HEK293 (cell line): ENCODE data around the gene C1orf35.

ENCODE experiments used
- BCL11A ChIP-seq: fragments of 450-650 bp; formaldehyde crosslinking; IDR thresholded peaks from 2 replicates; pipeline ENCODE4 v1.5.1; 2016; ENCODE audit warnings: low read depth, missing biosample characterization, missing genetic modification characterization
- BCL11B ChIP-seq: fragments of 450-650 bp; formaldehyde crosslinking; IDR thresholded peaks from 2 replicates; pipeline ENCODE4 v1.5.1; 2016; ENCODE audit warnings: low read depth, missing biosample characterization, missing genetic modification characterization
- GLIS1 ChIP-seq: fragments of 450-650 bp; formaldehyde crosslinking; IDR thresholded peaks from 2 replicates; pipeline ENCODE4 v1.5.1; 2016; ENCODE audit warnings: missing biosample characterization, missing genetic modification characterization
- HOXC10 ChIP-seq: sonication (generic); formaldehyde crosslinking; IDR thresholded peaks from 2 replicates; pipeline ENCODE4 v1.8.1; 2023; ENCODE audit warnings: mild to moderate bottlenecking, missing genetic modification reagents
- HOXD13 ChIP-seq: sonication (generic); formaldehyde crosslinking; IDR thresholded peaks from 2 replicates; pipeline ENCODE4 v1.8.0; 2022; ENCODE audit warnings: missing genetic modification reagents, borderline replicate concordance
- IKZF3 ChIP-seq: fragments of 450-650 bp; IDR thresholded peaks from 2 replicates; pipeline ENCODE4 v1.5.0; 2018; ENCODE audit warnings: missing biosample characterization, mild to moderate bottlenecking, missing genetic modification characterization, moderate library complexity
- KLF1 ChIP-seq: fragments of 450-650 bp; formaldehyde crosslinking; IDR thresholded peaks from 2 replicates; pipeline ENCODE4 v1.5.1; 2016; ENCODE audit warnings: missing biosample characterization, missing genetic modification characterization
- KLF10 ChIP-seq: fragments of 450-650 bp; IDR thresholded peaks from 2 replicates; pipeline ENCODE4 v1.5.1; 2018; ENCODE audit warnings: missing biosample characterization, mild to moderate bottlenecking, missing genetic modification characterization
- OVOL3 ChIP-seq: fragments of 450-650 bp; formaldehyde crosslinking; IDR thresholded peaks from 2 replicates; pipeline ENCODE4 v1.5.1; 2016; ENCODE audit warnings: missing biosample characterization, missing genetic modification characterization
- PRDM1 ChIP-seq: fragments of 450-650 bp; formaldehyde crosslinking; IDR thresholded peaks from 2 replicates; pipeline ENCODE4; 2016; ENCODE audit warnings: missing biosample characterization, missing genetic modification characterization
- SP7 ChIP-seq: fragments of 450-650 bp; formaldehyde crosslinking; IDR thresholded peaks from 2 replicates; pipeline ENCODE4 v1.5.1; 2016; ENCODE audit warnings: missing biosample characterization, missing genetic modification characterization
- YY2 ChIP-seq: fragments of 450-650 bp; formaldehyde crosslinking; IDR thresholded peaks from 2 replicates; pipeline ENCODE4 v1.5.1; 2016; ENCODE audit warnings: missing biosample characterization, missing genetic modification characterization
- ZBTB26 ChIP-seq: fragments of 450-650 bp; formaldehyde crosslinking; optimal IDR thresholded peaks from 2 replicates; pipeline ENCODE3; 2016; ENCODE audit warnings: missing biosample characterization, mild to moderate bottlenecking, missing genetic modification characterization
- ZNF23 ChIP-seq: fragments of 450-650 bp; formaldehyde crosslinking; IDR thresholded peaks from 2 replicates; pipeline ENCODE4 v1.5.1; 2016; ENCODE audit warnings: missing biosample characterization, missing genetic modification characterization, borderline replicate concordance
- ZNF324 ChIP-seq: fragments of 450-650 bp; formaldehyde crosslinking; IDR thresholded peaks from 2 replicates; pipeline ENCODE4 v1.5.1; 2016; ENCODE audit warnings: missing biosample characterization, missing genetic modification characterization
- ZNF391 ChIP-seq: fragments of 450-650 bp; formaldehyde crosslinking; IDR thresholded peaks from 2 replicates; pipeline ENCODE4 v1.5.1; 2016; ENCODE audit warnings: low read depth, missing biosample characterization, missing genetic modification characterization, borderline replicate concordance
- ZNF394 ChIP-seq: fragments of 450-650 bp; formaldehyde crosslinking; IDR thresholded peaks from 2 replicates; pipeline ENCODE4 v1.5.1; 2016; ENCODE audit warnings: missing biosample characterization, missing genetic modification characterization, mild to moderate bottlenecking, moderate library complexity, borderline replicate concordance
- ZNF423 ChIP-seq: fragments of 450-650 bp; formaldehyde crosslinking; IDR thresholded peaks from 2 replicates; pipeline ENCODE4 v1.5.1; 2016; ENCODE audit warnings: missing biosample characterization, missing genetic modification characterization
- ZNF426 ChIP-seq: fragments of 450-650 bp; formaldehyde crosslinking; IDR thresholded peaks from 2 replicates; pipeline ENCODE4 v1.5.1; 2017; ENCODE audit warnings: missing biosample characterization, missing genetic modification characterization, mild to moderate bottlenecking, inconsistent platforms, moderate library complexity
- ZNF529 ChIP-seq: fragments of 450-650 bp; formaldehyde crosslinking; IDR thresholded peaks from 2 replicates; pipeline ENCODE4 v1.5.1; 2017; ENCODE audit warnings: missing genetic modification characterization, missing biosample characterization; ENCODE audit not compliant: insufficient replicate concordance
- ZNF561 ChIP-seq: fragments of 450-650 bp; IDR thresholded peaks from 2 replicates; pipeline ENCODE4 v1.5.1; 2018; ENCODE audit warnings: missing biosample characterization, missing genetic modification characterization, borderline replicate concordance
- ZNF600 ChIP-seq: fragments of 450-650 bp; formaldehyde crosslinking; IDR thresholded peaks from 2 replicates; pipeline ENCODE4 v1.5.1; 2016; ENCODE audit warnings: missing biosample characterization, missing genetic modification characterization
- ZNF610 ChIP-seq: fragments of 450-650 bp; formaldehyde crosslinking; IDR thresholded peaks from 2 replicates; pipeline ENCODE4 v1.5.1; 2016; ENCODE audit warnings: missing biosample characterization, missing genetic modification characterization, borderline replicate concordance
- ZNF623 ChIP-seq: fragments of 450-650 bp; formaldehyde crosslinking; IDR thresholded peaks from 2 replicates; pipeline ENCODE4 v1.5.1; 2016; ENCODE audit warnings: missing biosample characterization, missing genetic modification characterization
- ZNF629 ChIP-seq: fragments of 450-650 bp; formaldehyde crosslinking; IDR thresholded peaks from 2 replicates; pipeline ENCODE4 v1.5.1; 2017; ENCODE audit warnings: missing biosample characterization, missing genetic modification characterization
- ZNF645 ChIP-seq: fragments of 450-650 bp; formaldehyde crosslinking; IDR thresholded peaks from 2 replicates; pipeline ENCODE4; 2016; ENCODE audit warnings: missing biosample characterization, missing genetic modification characterization
- ZNF670 ChIP-seq: fragments of 450-650 bp; formaldehyde crosslinking; IDR thresholded peaks from 2 replicates; pipeline ENCODE4 v1.5.1; 2016; ENCODE audit warnings: missing biosample characterization, missing genetic modification characterization, low read depth
- ZNF677 ChIP-seq: fragments of 450-650 bp; IDR thresholded peaks from 2 replicates; pipeline ENCODE4 v1.5.0; 2018; ENCODE audit warnings: missing biosample characterization, mild to moderate bottlenecking, missing genetic modification characterization, moderate library complexity
- ZNF704 ChIP-seq: fragments of 450-650 bp; formaldehyde crosslinking; IDR thresholded peaks from 2 replicates; pipeline ENCODE4 v1.5.1; 2016; ENCODE audit warnings: missing biosample characterization, missing genetic modification characterization
- ZNF76 ChIP-seq: fragments of 450-650 bp; formaldehyde crosslinking; IDR thresholded peaks from 2 replicates; pipeline ENCODE4; 2016; ENCODE audit warnings: low read depth, missing biosample characterization, missing genetic modification characterization, borderline replicate concordance
- ZNF843 ChIP-seq: fragments of 450-650 bp; formaldehyde crosslinking; IDR thresholded peaks from 2 replicates; pipeline ENCODE4 v1.5.1; 2016; ENCODE audit warnings: missing biosample characterization, missing genetic modification characterization
- ZSCAN23 ChIP-seq: fragments of 450-650 bp; formaldehyde crosslinking; IDR thresholded peaks from 2 replicates; pipeline ENCODE4 v1.5.1; 2016; ENCODE audit warnings: missing biosample characterization, missing genetic modification characterization
- TF ChIP-seq, protein P1 (sequence below): IDR thresholded peaks from 2 replicates; pipeline ENCODE4 v1.6.1; 2011; ENCODE audit warnings: mild to moderate bottlenecking, low read depth, low read length, borderline replicate concordance
- TF ChIP-seq, protein P2 (sequence below): fragments of 450-650 bp; IDR thresholded peaks from 2 replicates; pipeline ENCODE4 v1.5.1; 2018; ENCODE audit warnings: missing biosample characterization, mild to moderate bottlenecking, missing genetic modification characterization

C1orf35 gene

DNA sequence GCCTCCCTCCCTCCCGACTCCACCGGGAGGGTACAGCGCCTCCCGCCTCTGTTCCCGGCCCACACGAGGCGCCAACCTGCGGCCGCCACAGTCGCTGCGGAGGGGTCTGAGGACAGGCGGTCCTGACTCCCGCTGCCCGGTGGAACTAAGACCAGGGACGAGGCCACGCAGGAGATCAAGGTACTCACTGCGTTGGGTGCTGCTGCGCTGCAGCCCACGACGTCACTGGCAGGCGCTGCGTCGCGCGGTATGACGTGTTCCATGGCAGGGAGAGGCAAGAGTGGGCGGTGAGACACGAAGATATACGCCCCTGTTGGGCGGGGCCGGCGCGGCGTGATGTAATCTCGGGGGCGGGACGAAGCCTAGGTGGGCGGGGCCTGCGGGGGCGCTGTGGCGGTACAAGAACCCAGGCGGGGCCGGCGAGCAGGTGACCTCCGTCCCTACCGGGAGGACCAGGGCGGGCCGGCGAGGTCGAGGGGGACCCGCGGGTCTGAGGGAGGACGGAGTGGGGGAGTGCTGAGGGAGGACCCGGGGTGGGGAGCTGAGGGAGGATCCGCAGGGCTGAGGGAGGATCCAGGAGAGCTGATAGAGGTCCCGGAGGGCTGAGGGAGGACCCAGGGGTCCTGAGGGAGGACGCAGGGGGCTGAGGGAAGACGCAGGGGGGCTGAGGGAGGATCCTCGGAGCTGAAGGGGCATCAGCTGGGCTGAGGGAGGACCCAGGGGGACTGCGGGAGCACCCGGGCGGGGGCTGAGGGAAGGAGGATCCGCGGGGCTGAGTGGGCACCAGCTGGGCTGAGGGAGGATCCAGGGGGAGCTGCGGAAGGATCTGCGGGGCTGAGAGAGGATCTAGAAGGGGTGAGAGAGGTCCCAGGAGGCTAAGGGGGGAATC is 6.2 kb upstream of the C1orf35 start, which contains the start of gene MRPL55 (continued):
- no peak for TF ChIP-seq HOXD13 (CRISPR knock-in tag)
- 0 out of 2 replicates have a peak, but pooled peaks have one; percentile 69 for TF ChIP-seq YY2
- TF ChIP-seq ZSCAN23 (tag by site-specific recombination): peak; percentile 89; the same call in 1 of the 2 replicates
- TF ChIP-seq ZNF529 (tag by site-specific recombination): no peak
- peak; percentile 50 for TF ChIP-seq ZNF843 (tag by site-specific recombination)
- peak; percentile 81 for TF ChIP-seq BCL11A (tag by site-specific recombination)
- TF ChIP-seq ZNF645 (tag by site-specific recombination): no peak
- TF ChIP-seq HOXC10 (CRISPR knock-in tag): peak; percentile 92
- peak; percentile 83 for TF ChIP-seq ZNF600 (tag by site-specific recombination)
- no peak for TF ChIP-seq ZNF704 (tag by site-specific recombination)
- peak; percentile 100 for TF ChIP-seq ZNF629 (tag by site-specific recombination)
- TF ChIP-seq PRDM1 (tag by site-specific recombination): no peak
- TF ChIP-seq OVOL3 (tag by site-specific recombination): peak; percentile 52; the same call in 1 of the 2 replicates
- peak; percentile 89; the same call in 1 of the 2 replicates for TF ChIP-seq ZNF423 (tag by site-specific recombination)
- peak; percentile 86; the same call in 1 of the 2 replicates for TF ChIP-seq ZNF391 (tag by site-specific recombination)
- peak; percentile 56; the same call in 1 of the 2 replicates for TF ChIP-seq ZNF394 (tag by site-specific recombination)
- TF ChIP-seq, protein P1, sequence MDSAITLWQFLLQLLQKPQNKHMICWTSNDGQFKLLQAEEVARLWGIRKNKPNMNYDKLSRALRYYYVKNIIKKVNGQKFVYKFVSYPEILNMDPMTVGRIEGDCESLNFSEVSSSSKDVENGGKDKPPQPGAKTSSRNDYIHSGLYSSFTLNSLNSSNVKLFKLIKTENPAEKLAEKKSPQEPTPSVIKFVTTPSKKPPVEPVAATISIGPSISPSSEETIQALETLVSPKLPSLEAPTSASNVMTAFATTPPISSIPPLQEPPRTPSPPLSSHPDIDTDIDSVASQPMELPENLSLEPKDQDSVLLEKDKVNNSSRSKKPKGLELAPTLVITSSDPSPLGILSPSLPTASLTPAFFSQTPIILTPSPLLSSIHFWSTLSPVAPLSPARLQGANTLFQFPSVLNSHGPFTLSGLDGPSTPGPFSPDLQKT: no peak
- TF ChIP-seq KLF10 (tag by site-specific recombination): peak; percentile 91
- TF ChIP-seq ZNF23 (tag by site-specific recombination): no peak
- peak; percentile 48 for TF ChIP-seq ZBTB26 (tag by site-specific recombination)
- TF ChIP-seq BCL11B (tag by site-specific recombination): peak; percentile 96
- TF ChIP-seq SP7 (tag by site-specific recombination): peak; percentile 94
- TF ChIP-seq, protein P2, sequence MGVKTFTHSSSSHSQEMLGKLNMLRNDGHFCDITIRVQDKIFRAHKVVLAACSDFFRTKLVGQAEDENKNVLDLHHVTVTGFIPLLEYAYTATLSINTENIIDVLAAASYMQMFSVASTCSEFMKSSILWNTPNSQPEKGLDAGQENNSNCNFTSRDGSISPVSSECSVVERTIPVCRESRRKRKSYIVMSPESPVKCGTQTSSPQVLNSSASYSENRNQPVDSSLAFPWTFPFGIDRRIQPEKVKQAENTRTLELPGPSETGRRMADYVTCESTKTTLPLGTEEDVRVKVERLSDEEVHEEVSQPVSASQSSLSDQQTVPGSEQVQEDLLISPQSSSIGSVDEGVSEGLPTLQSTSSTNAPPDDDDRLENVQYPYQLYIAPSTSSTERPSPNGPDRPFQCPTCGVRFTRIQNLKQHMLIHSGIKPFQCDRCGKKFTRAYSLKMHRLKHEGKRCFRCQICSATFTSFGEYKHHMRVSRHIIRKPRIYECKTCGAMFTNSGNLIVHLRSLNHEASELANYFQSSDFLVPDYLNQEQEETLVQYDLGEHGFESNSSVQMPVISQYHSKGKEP (tag by site-specific recombination): peak; percentile 98
- TF ChIP-seq ZNF561: peak; percentile 46; the same call in 1 of the 2 replicates
- TF ChIP-seq KLF1 (tag by site-specific recombination): peak; percentile 98
- 0 out of 2 replicates have a peak, but pooled peaks have one; percentile 54 for TF ChIP-seq ZNF610
- 0 out of 2 replicates have a peak, but pooled peaks have one; percentile 42 for TF ChIP-seq ZNF623 (tag by site-specific recombination)
- no peak for TF ChIP-seq ZNF677 (tag by site-specific recombination)
- TF ChIP-seq ZNF324 (tag by site-specific recombination): peak; percentile 84
- TF ChIP-seq GLIS1 (tag by site-specific recombination): peak; percentile 96
- no peak for TF ChIP-seq IKZF3 (tag by site-specific recombination)
- no peak for TF ChIP-seq ZNF426 (tag by site-specific recombination)
- no peak for TF ChIP-seq ZNF670
- peak; percentile 79; the same call in 1 of the 2 replicates for TF ChIP-seq ZNF76
